ENCODE data around the gene PCDHB10. TPM values are rescaled to one million over a fixed set of nuclear protein-coding genes. Genes with fewer than 3 reads are reported as not detected.
"Not testable (repeated sequence)": the region's sequence is repeated elsewhere in the genome, so short reads cannot be mapped to it uniquely, and the experiment has no call there.

The PCDHB10 gene
- total RNA-seq, 2 experiments from 2014 or later, result not detected

- no TSS peak for BruUV-seq (replicated peaks)
- ChIA-PET CTCF (ENCODE audit: unreplicated experiment) (no interaction called here), POLR2A (no interaction called here)
- Histone ChIP-seq H3K9me3 (ENCODE audit: low read length) (no peaks in the 10 kb centered on the region), H3K79me2 (ENCODE audit: insufficient read depth, low read depth, low read length) (no peaks in the 10 kb centered on the region), H3K4me1 (ENCODE audit: insufficient read depth, low read length, poor library complexity, severe bottlenecking) (no peaks in the 10 kb centered on the region), H2AFZ (ENCODE audit: low read length) (no peak overlapping the region), H3K27ac (ENCODE audit: low read depth, low read length, poor library complexity, severe bottlenecking) (no peak overlapping the region), H4K20me1 (ENCODE audit: insufficient read depth, low read length) (no peaks in the 10 kb centered on the region), H3K4me3 (ENCODE audit: low read depth, low read length, poor library complexity, severe bottlenecking) (no peak overlapping the region), H3K9me2 (ENCODE audit: insufficient read depth, low read length) (no peaks in the 10 kb centered on the region), H3K36me3 (ENCODE audit: insufficient read depth, low read length) (no peaks in the 10 kb centered on the region), H3K4me2 (ENCODE audit: low read length) (no peak overlapping the region)
- no peak for TF ChIP-seq EZH2phosphoT487 (IDR thresholded peaks at IDR 0.05; ENCODE audit: borderline replicate concordance, low read depth, low read length)
- TF ChIP-seq, protein P1, sequence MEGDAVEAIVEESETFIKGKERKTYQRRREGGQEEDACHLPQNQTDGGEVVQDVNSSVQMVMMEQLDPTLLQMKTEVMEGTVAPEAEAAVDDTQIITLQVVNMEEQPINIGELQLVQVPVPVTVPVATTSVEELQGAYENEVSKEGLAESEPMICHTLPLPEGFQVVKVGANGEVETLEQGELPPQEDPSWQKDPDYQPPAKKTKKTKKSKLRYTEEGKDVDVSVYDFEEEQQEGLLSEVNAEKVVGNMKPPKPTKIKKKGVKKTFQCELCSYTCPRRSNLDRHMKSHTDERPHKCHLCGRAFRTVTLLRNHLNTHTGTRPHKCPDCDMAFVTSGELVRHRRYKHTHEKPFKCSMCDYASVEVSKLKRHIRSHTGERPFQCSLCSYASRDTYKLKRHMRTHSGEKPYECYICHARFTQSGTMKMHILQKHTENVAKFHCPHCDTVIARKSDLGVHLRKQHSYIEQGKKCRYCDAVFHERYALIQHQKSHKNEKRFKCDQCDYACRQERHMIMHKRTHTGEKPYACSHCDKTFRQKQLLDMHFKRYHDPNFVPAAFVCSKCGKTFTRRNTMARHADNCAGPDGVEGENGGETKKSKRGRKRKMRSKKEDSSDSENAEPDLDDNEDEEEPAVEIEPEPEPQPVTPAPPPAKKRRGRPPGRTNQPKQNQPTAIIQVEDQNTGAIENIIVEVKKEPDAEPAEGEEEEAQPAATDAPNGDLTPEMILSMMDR (conservative IDR thresholded peaks at IDR 0.05; ENCODE audit: low read length), result no peak
- no peak for DNase-seq (ENCODE audit: low spot score)
- intact Hi-C loops (cut with micrococcal nuclease; ENCODE audit: unreplicated experiment), result no loop called here
Measured at GRCh38 chr5:141150224-141150992, 41.7 kb upstream of the PCDHB10 start.

- H3K79me2 ChIP-seq (ENCODE audit: insufficient read depth, low read depth, low read length), result no peaks in the 10 kb centered on the region
- TF ChIP-seq, protein P1 (conservative IDR thresholded peaks at IDR 0.05; ENCODE audit: low read length), result no peak
- no peak for TF ChIP-seq EZH2phosphoT487 (IDR thresholded peaks at IDR 0.05; ENCODE audit: borderline replicate concordance, low read depth, low read length)
- no peaks in the 10 kb centered on the region for H3K9me3 ChIP-seq (ENCODE audit: low read length)
- H3K4me1 ChIP-seq (ENCODE audit: insufficient read depth, low read length, poor library complexity, severe bottlenecking), result no peaks in the 10 kb centered on the region
- H3K4me3 ChIP-seq (ENCODE audit: low read depth, low read length, poor library complexity, severe bottlenecking), result no peak overlapping the region
- H3K36me3 ChIP-seq (ENCODE audit: insufficient read depth, low read length), result no peaks in the 10 kb centered on the region
- no peak overlapping the region for H3K27ac ChIP-seq (ENCODE audit: low read depth, low read length, poor library complexity, severe bottlenecking)
- intact Hi-C loops (cut with micrococcal nuclease; ENCODE audit: unreplicated experiment), result no loop called here
- BruUV-seq (replicated peaks), result no TSS peak
- H3K4me2 ChIP-seq (ENCODE audit: low read length), result no peak overlapping the region
- H4K20me1 ChIP-seq (ENCODE audit: insufficient read depth, low read length), result no peaks in the 10 kb centered on the region
- no peak overlapping the region for H2AFZ ChIP-seq (ENCODE audit: low read length)
- POLR2A ChIA-PET, result no interaction called here
- DNase-seq (ENCODE audit: low spot score), result no peak
- CTCF ChIA-PET (ENCODE audit: unreplicated experiment), result no interaction called here
- no peaks in the 10 kb centered on the region for H3K9me2 ChIP-seq (ENCODE audit: insufficient read depth, low read length)
Measured at GRCh38 chr5:141150993-141151325, 41.2 kb upstream of the PCDHB10 start.

- H3K4me2 ChIP-seq (ENCODE audit: low read length); H3K9me3 ChIP-seq (ENCODE audit: low read length); H3K79me2 ChIP-seq (ENCODE audit: insufficient read depth, low read depth, low read length); BruUV-seq (replicated peaks); H2AFZ ChIP-seq (ENCODE audit: low read length); H4K20me1 ChIP-seq (ENCODE audit: insufficient read depth, low read length); H3K4me1 ChIP-seq (ENCODE audit: insufficient read depth, low read length, poor library complexity, severe bottlenecking); H3K27ac ChIP-seq (ENCODE audit: low read depth, low read length, poor library complexity, severe bottlenecking); H3K9me2 ChIP-seq (ENCODE audit: insufficient read depth, low read length); H3K4me3 ChIP-seq (ENCODE audit: low read depth, low read length, poor library complexity, severe bottlenecking); POLR2A ChIA-PET; intact Hi-C loops (cut with micrococcal nuclease; ENCODE audit: unreplicated experiment); H3K36me3 ChIP-seq (ENCODE audit: insufficient read depth, low read length); DNase-seq (ENCODE audit: low spot score); CTCF ChIA-PET (ENCODE audit: unreplicated experiment): not testable (repeated sequence)
Measured at GRCh38 chr5:141151632-141152031, 40.5 kb upstream of the PCDHB10 start.

DNA sequence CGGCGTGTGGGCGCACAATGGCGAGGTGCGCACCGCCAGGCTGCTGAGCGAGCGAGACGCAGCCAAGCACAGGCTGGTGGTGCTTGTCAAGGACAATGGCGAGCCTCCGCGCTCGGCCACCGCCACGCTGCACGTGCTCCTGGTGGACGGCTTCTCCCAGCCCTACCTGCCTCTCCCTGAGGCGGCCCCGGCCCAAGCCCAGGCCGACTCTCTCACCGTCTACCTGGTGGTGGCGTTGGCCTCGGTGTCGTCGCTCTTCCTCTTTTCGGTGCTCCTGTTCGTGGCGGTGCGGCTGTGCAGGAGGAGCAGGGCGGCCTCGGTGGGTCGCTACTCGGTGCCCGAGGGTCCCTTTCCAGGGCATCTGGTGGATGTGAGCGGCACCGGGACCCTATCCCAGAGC, 40.1 kb upstream of the PCDHB10 start:
- DNase-seq (ENCODE audit: low spot score); BruUV-seq (replicated peaks); H3K9me3 ChIP-seq (ENCODE audit: low read length); H2AFZ ChIP-seq (ENCODE audit: low read length); H3K79me2 ChIP-seq (ENCODE audit: insufficient read depth, low read depth, low read length); H3K4me1 ChIP-seq (ENCODE audit: insufficient read depth, low read length, poor library complexity, severe bottlenecking); CTCF ChIA-PET (ENCODE audit: unreplicated experiment); H4K20me1 ChIP-seq (ENCODE audit: insufficient read depth, low read length); H3K36me3 ChIP-seq (ENCODE audit: insufficient read depth, low read length); H3K27ac ChIP-seq (ENCODE audit: low read depth, low read length, poor library complexity, severe bottlenecking); intact Hi-C loops (cut with micrococcal nuclease; ENCODE audit: unreplicated experiment); H3K9me2 ChIP-seq (ENCODE audit: insufficient read depth, low read length); H3K4me2 ChIP-seq (ENCODE audit: low read length); H3K4me3 ChIP-seq (ENCODE audit: low read depth, low read length, poor library complexity, severe bottlenecking): not testable (repeated sequence)
- POLR2A ChIA-PET, result interaction anchor here (0.7 to 1.0 kb wide), 2 partner anchors 11 to 18 kb away, joined by 3 to 4 read pairs; no protein-coding TSS in a partner anchor

All from OCI-LY7 (cell line).